Mucosa of gallbladder (tissue), 1 donor: ENCODE results near the gene TMCC1. TPM values are rescaled to one million over a fixed set of nuclear protein-coding genes. Genes with fewer than 3 reads are reported as not detected.
"Not testable (repeated sequence)": the region's sequence is repeated elsewhere in the genome, so short reads cannot be mapped to it uniquely, and the experiment has no call there.

Experiments
- DNase-seq: peaks from one replicate; pipeline ENCODE4 v3.0.0-alpha.2; 2020; ENCODE audit warnings: low spot score
- total RNA-seq: library from RNA; stranded (reverse); gene quantifications from one replicate; pipeline ENCODE4 v1.2.1, GENCODE V29; 2021
- donor health status: DM: no; HTN: no; CAD: no.

The TMCC1 gene
- total RNA-seq, 1 donor from 2014 or later: 52.9 TPM

- peak; percentile 73 for DNase-seq
These were observed 243.1 kb downstream of the TMCC1 start for GRCh38 chr3:129650256-129650872.

GRCh38 chr3:129648391-129648790 lies 245.1 kb downstream of the TMCC1 start:
- no peak for DNase-seq

GRCh38 chr3:129645286-129645685 lies 248.2 kb downstream of the TMCC1 start:
- DNase-seq: no peak

- no peak for DNase-seq
These were observed 248.7 kb downstream of the TMCC1 start for GRCh38 chr3:129644836-129645235.

GRCh38 chr3:129641567-129642260 lies 251.8 kb downstream of the TMCC1 start:
- not testable (repeated sequence) for DNase-seq

- not testable (repeated sequence) for DNase-seq
These were observed 252.5 kb downstream of the TMCC1 start for GRCh38 chr3:129640985-129641384.

- no peak for DNase-seq
These were observed 255.0 kb downstream of the TMCC1 start for GRCh38 chr3:129638481-129638880.

GRCh38 chr3:129636082-129636481 lies 257.4 kb downstream of the TMCC1 start:
- no peak for DNase-seq

GRCh38 chr3:129635656-129636055 lies 257.9 kb downstream of the TMCC1 start:
- DNase-seq: no peak

- no peak for DNase-seq
These were observed 259.6 kb downstream of the TMCC1 start for GRCh38 chr3:129633751-129634481.

GRCh38 chr3:129632977-129633376 lies 260.5 kb downstream of the TMCC1 start:
- no peak for DNase-seq

- no peak for DNase-seq
These were observed 261.0 kb downstream of the TMCC1 start for GRCh38 chr3:129632556-129632955.

- no peak for DNase-seq
These were observed 261.5 kb downstream of the TMCC1 start for GRCh38 chr3:129632056-129632455.

GRCh38 chr3:129629011-129629410 lies 264.5 kb downstream of the TMCC1 start:
- no peak for DNase-seq

- no peak for DNase-seq
These were observed 265.4 kb downstream of the TMCC1 start for GRCh38 chr3:129628169-129628522.

- peak; percentile 70 for DNase-seq
These were observed 266.0 kb downstream of the TMCC1 start for GRCh38 chr3:129627350-129628168.

GRCh38 chr3:129626744-129627349 lies 266.7 kb downstream of the TMCC1 start:
- peak; percentile 89 for DNase-seq

GRCh38 chr3:129625072-129625874 lies 268.2 kb downstream of the TMCC1 start:
- DNase-seq: no peak

GRCh38 chr3:129624347-129625071 lies 269.0 kb downstream of the TMCC1 start:
- no peak for DNase-seq
